Effector memory CD8-positive, alpha-beta T cell (primary cell): ENCODE measurements around the gene SLCO1B3.

ENCODE experiments used
- ATAC-seq: fragments of 150-1000 bp; cut with Tn5 transposase; replicated peaks from 2 replicates; pipeline ENCODE4 v1.10.0; 2021; ENCODE audit warnings: mild to moderate bottlenecking, moderate library complexity
- DNase-seq, 3 experiments: peaks; one replicate each; pipeline ENCODE4 v3.0.0; 2021
- H3K27ac Mint-ChIP-seq, 2 donors: one replicate each; pipeline ENCODE4 v1.8.0; 2022; ENCODE audit warnings: mild to moderate bottlenecking in 2 of 2, mixed read lengths in 2 of 2, moderate library complexity in 2 of 2
- H3K27me3 Mint-ChIP-seq, 2 donors: one replicate each; pipeline ENCODE4 v1.8.0; 2022; ENCODE audit warnings: mixed read lengths in 2 of 2
- H3K36me3 Mint-ChIP-seq: one replicate; pipeline ENCODE4 v1.8.0; 2022; ENCODE audit warnings: mild to moderate bottlenecking, moderate library complexity, mixed read lengths; ENCODE audit not compliant: insufficient read depth
- H3K4me1 Mint-ChIP-seq, 2 donors: one replicate each; pipeline ENCODE4 v1.8.0; 2022; ENCODE audit warnings: low read depth in 2 of 2, mixed read lengths in 2 of 2
- H3K4me3 Mint-ChIP-seq, 2 donors: one replicate each; pipeline ENCODE4 v1.8.0; 2022; ENCODE audit warnings: mild to moderate bottlenecking in 2 of 2, mixed read lengths in 2 of 2, moderate library complexity in 2 of 2
- H3K9me3 Mint-ChIP-seq, 2 donors: one replicate each; pipeline ENCODE4 v1.8.0; 2022; ENCODE audit warnings: mixed read lengths in 2 of 2

Gene SLCO1B3

GRCh38 chr12:20822415-20822814, 11.9 kb downstream of the SLCO1B3 start:
- Mint-ChIP-seq H3K36me3 (no peaks in the 10 kb centered on the region), H3K9me3 (peaks cover 15 to 28% of the 10 kb centered on the region in 2 donors), H3K27ac (no peak overlapping the region), H3K4me1 (no peaks in the 10 kb centered on the region), H3K27me3 (no peaks in the 10 kb centered on the region), H3K4me3 (no peak overlapping the region)
- no peak for ATAC-seq
- DNase-seq = no peak

- ATAC-seq (no peak), DNase-seq (no peak)
- Mint-ChIP-seq H3K27ac (no peak overlapping the region), H3K27me3 (no peaks in the 10 kb centered on the region), H3K9me3 (peaks cover 15 to 24% of the 10 kb centered on the region in 2 donors), H3K4me3 (no peak overlapping the region), H3K4me1 (no peaks in the 10 kb centered on the region), H3K36me3 (no peaks in the 10 kb centered on the region)
Measured at GRCh38 chr12:20822925-20823324, 12.4 kb downstream of the SLCO1B3 start.

GRCh38 chr12:20829919-20830318, 19.4 kb downstream of the SLCO1B3 start:
- Mint-ChIP-seq H3K4me1 (no peaks in the 10 kb centered on the region), H3K9me3 (no peaks in the 10 kb centered on the region), H3K27me3 (no peaks in the 10 kb centered on the region), H3K4me3 (no peak overlapping the region), H3K36me3 (no peaks in the 10 kb centered on the region), H3K27ac (no peak overlapping the region)
- no peak for ATAC-seq
- no peak for DNase-seq

GRCh38 chr12:20830456-20830855, 20.0 kb downstream of the SLCO1B3 start:
- DNase-seq (no peak), ATAC-seq (no peak)
- Mint-ChIP-seq H3K4me1 (no peaks in the 10 kb centered on the region), H3K27me3 (no peaks in the 10 kb centered on the region), H3K27ac (no peak overlapping the region), H3K36me3 (no peaks in the 10 kb centered on the region), H3K4me3 (no peak overlapping the region), H3K9me3 (peaks cover 0 to 3% of the 10 kb centered on the region in 2 donors)

GRCh38 chr12:20832911-20833310, 22.4 kb downstream of the SLCO1B3 start:
- Mint-ChIP-seq H3K27me3 (no peaks in the 10 kb centered on the region), H3K36me3 (no peaks in the 10 kb centered on the region), H3K9me3 (peaks cover 0 to 3% of the 10 kb centered on the region in 2 donors), H3K4me3 (no peak overlapping the region), H3K4me1 (no peaks in the 10 kb centered on the region), H3K27ac (no peak overlapping the region)
- ATAC-seq (no peak), DNase-seq (no peak)

GRCh38 chr12:20852649-20853048, 42.1 kb downstream of the SLCO1B3 start:
- H3K9me3 Mint-ChIP-seq = no peaks in the 10 kb centered on the region
- ATAC-seq = no peak
- no peak overlapping the region for H3K4me3 Mint-ChIP-seq
- H3K4me1 Mint-ChIP-seq = no peaks in the 10 kb centered on the region
- H3K36me3 Mint-ChIP-seq = no peaks in the 10 kb centered on the region
- H3K27ac Mint-ChIP-seq = no peak overlapping the region
- no peak for DNase-seq
- H3K27me3 Mint-ChIP-seq = no peaks in the 10 kb centered on the region

- Mint-ChIP-seq H3K27ac (no peak overlapping the region), H3K4me3 (no peak overlapping the region), H3K9me3 (peaks cover 5 to 7% of the 10 kb centered on the region in 2 donors), H3K27me3 (no peaks in the 10 kb centered on the region), H3K4me1 (no peaks in the 10 kb centered on the region), H3K36me3 (no peaks in the 10 kb centered on the region)
- ATAC-seq = no peak
- DNase-seq = no peak
Measured at GRCh38 chr12:20863056-20863455, 52.6 kb downstream of the SLCO1B3 start.

GRCh38 chr12:20865873-20866272, 55.4 kb downstream of the SLCO1B3 start:
- H3K36me3 Mint-ChIP-seq = no peaks in the 10 kb centered on the region
- no peaks in the 10 kb centered on the region for H3K4me1 Mint-ChIP-seq
- no peak for DNase-seq
- no peak overlapping the region for H3K4me3 Mint-ChIP-seq
- no peak for ATAC-seq
- H3K27me3 Mint-ChIP-seq = no peaks in the 10 kb centered on the region
- peaks cover 7% of the 10 kb centered on the region in 2 donors for H3K9me3 Mint-ChIP-seq
- no peak overlapping the region for H3K27ac Mint-ChIP-seq

- ATAC-seq (no peak), DNase-seq (no peak)
- H3K27ac Mint-ChIP-seq = no peak overlapping the region
- H3K36me3 Mint-ChIP-seq = no peaks in the 10 kb centered on the region
- peaks cover 7% of the 10 kb centered on the region in 2 donors for H3K9me3 Mint-ChIP-seq
- H3K4me1 Mint-ChIP-seq = no peaks in the 10 kb centered on the region
- H3K4me3 Mint-ChIP-seq = no peak overlapping the region
- H3K27me3 Mint-ChIP-seq = no peaks in the 10 kb centered on the region
Measured at GRCh38 chr12:20868277-20868676, 57.8 kb downstream of the SLCO1B3 start.

GRCh38 chr12:20883288-20883687, 72.8 kb downstream of the SLCO1B3 start:
- peaks cover 5 to 8% of the 10 kb centered on the region in 2 donors for H3K9me3 Mint-ChIP-seq
- no peaks in the 10 kb centered on the region for H3K4me1 Mint-ChIP-seq
- no peak overlapping the region for H3K27ac Mint-ChIP-seq
- no peaks in the 10 kb centered on the region for H3K36me3 Mint-ChIP-seq
- H3K27me3 Mint-ChIP-seq = no peaks in the 10 kb centered on the region
- DNase-seq (no peak), ATAC-seq (no peak)
- no peak overlapping the region for H3K4me3 Mint-ChIP-seq

- H3K4me3 Mint-ChIP-seq = no peak overlapping the region
- no peak for ATAC-seq
Measured at GRCh38 chr12:20885116-20885515, 74.6 kb downstream of the SLCO1B3 start.

GRCh38 chr12:20885552-20885951, 75.0 kb downstream of the SLCO1B3 start:
- H3K36me3 Mint-ChIP-seq = no peaks in the 10 kb centered on the region

More at GRCh38 chr12:20885116-20885515, 74.6 kb downstream of the SLCO1B3 start:
- H3K4me1 Mint-ChIP-seq = no peaks in the 10 kb centered on the region
- H3K9me3 Mint-ChIP-seq = peaks cover 8 to 9% of the 10 kb centered on the region in 2 donors
- no peak for DNase-seq
- no peaks in the 10 kb centered on the region for H3K27me3 Mint-ChIP-seq
- no peak overlapping the region for H3K27ac Mint-ChIP-seq
- no peaks in the 10 kb centered on the region for H3K36me3 Mint-ChIP-seq

GRCh38 chr12:20917269-20917668, 106.8 kb downstream of the SLCO1B3 start:
- Mint-ChIP-seq H3K27ac (no peak overlapping the region), H3K4me3 (no peak overlapping the region), H3K36me3 (no peaks in the 10 kb centered on the region), H3K9me3 (peaks cover 3 to 8% of the 10 kb centered on the region in 2 donors), H3K4me1 (no peaks in the 10 kb centered on the region), H3K27me3 (no peaks in the 10 kb centered on the region)
- DNase-seq (no peak), ATAC-seq (no peak)

More at GRCh38 chr12:20885552-20885951, 75.0 kb downstream of the SLCO1B3 start:
- ATAC-seq (no peak), DNase-seq (no peak)
- no peak overlapping the region for H3K4me3 Mint-ChIP-seq
- no peaks in the 10 kb centered on the region for H3K4me1 Mint-ChIP-seq
- H3K9me3 Mint-ChIP-seq = peaks cover 8 to 9% of the 10 kb centered on the region in 2 donors
- H3K27me3 Mint-ChIP-seq = no peaks in the 10 kb centered on the region
- H3K27ac Mint-ChIP-seq = no peak overlapping the region

GRCh38 chr12:20917819-20918218, 107.3 kb downstream of the SLCO1B3 start:
- DNase-seq (no peak), ATAC-seq (no peak)
- Mint-ChIP-seq H3K36me3 (no peaks in the 10 kb centered on the region), H3K27me3 (no peaks in the 10 kb centered on the region), H3K27ac (no peak overlapping the region), H3K4me3 (no peak overlapping the region), H3K4me1 (no peaks in the 10 kb centered on the region), H3K9me3 (peaks cover 3 to 8% of the 10 kb centered on the region in 2 donors)

GRCh38 chr12:20931894-20932293, 121.4 kb downstream of the SLCO1B3 start:
- DNase-seq (no peak), ATAC-seq (no peak)
- no peaks in the 10 kb centered on the region for H3K36me3 Mint-ChIP-seq
- H3K9me3 Mint-ChIP-seq = peaks cover 3 to 20% of the 10 kb centered on the region in 2 donors
- H3K4me1 Mint-ChIP-seq = no peaks in the 10 kb centered on the region
- no peak overlapping the region for H3K4me3 Mint-ChIP-seq
- no peaks in the 10 kb centered on the region for H3K27me3 Mint-ChIP-seq
- H3K27ac Mint-ChIP-seq = no peak overlapping the region
